GM12878 (cell line): ENCODE measurements around the gene IFNLR1.

Source experiments
- CTCF ChIP-seq, 3 experiments: IDR thresholded peaks in 2 of 3; conservative IDR thresholded peaks in 1 of 3; 2 replicates each; pipeline ENCODE4 v1.5.1; 2011; ENCODE audit warnings: low read depth in 3 of 3, low read length in 3 of 3, mild to moderate bottlenecking in 3 of 3, control low read depth in 2 of 3, moderate library complexity in 2 of 3, inconsistent platforms in 1 of 3, mixed read lengths in 1 of 3; ENCODE audit not compliant: control insufficient read depth in 2 of 3, insufficient read depth in 1 of 3; ENCODE audit errors: extremely low read depth in 1 of 3
- EZH2 ChIP-seq: IDR thresholded peaks from 2 replicates; pipeline ENCODE4 v1.6.1; 2012; ENCODE audit warnings: low read depth, mild to moderate bottlenecking, control low read depth, inconsistent platforms, low read length, borderline replicate concordance; ENCODE audit not compliant: control insufficient read depth
- MTA3 ChIP-seq: IDR thresholded peaks from 2 replicates; pipeline ENCODE4 v1.6.1; 2012; ENCODE audit warnings: low read length, inconsistent platforms, borderline replicate concordance
- POLR2A ChIP-seq: IDR thresholded peaks from 2 replicates; pipeline ENCODE4 v1.6.1; 2011; ENCODE audit warnings: low read depth, mild to moderate bottlenecking, low read length
- RAD21 ChIP-seq: IDR thresholded peaks from 2 replicates; pipeline ENCODE4 v1.6.1; 2011; ENCODE audit warnings: mild to moderate bottlenecking, low read depth, low read length, moderate library complexity; ENCODE audit not compliant: insufficient read depth
- SUZ12 ChIP-seq: fragments of 200-600 bp; sonication (generic); IDR thresholded peaks from one replicate; pipeline ENCODE4 v1.6.1; 2018; ENCODE audit warnings: antibody characterized with exemption, mild to moderate bottlenecking; ENCODE audit not compliant: unreplicated experiment
- ZNF207 ChIP-seq: fragments of 450-650 bp; IDR thresholded peaks from 2 replicates; pipeline ENCODE4 v1.6.1; 2014; ENCODE audit warnings: antibody characterized with exemption, mild to moderate bottlenecking, borderline replicate concordance
- TF ChIP-seq, protein P1 (sequence below): fragments of 450-650 bp; IDR thresholded peaks from 2 replicates; pipeline ENCODE4 v1.6.1; 2014; ENCODE audit warnings: mild to moderate bottlenecking

DNA sequence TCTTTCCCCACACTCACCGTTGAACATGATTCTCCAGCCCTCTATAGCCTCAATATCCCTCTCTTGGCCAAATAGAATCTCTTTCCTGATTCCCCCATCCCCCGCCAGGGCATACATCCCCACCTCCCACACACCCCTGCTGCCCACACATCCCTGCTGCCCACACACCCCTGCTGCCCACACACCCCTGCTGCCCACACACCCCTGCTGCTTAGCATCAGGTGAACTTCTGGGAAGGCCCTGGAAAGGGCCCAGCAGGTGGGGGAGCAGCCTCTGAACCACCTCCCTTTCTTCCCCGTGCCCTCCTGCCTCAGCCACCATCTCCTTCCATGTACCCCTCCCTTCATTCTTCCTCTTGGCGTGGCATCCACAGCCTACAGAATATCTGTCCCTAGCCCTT lies 15.9 kb upstream of the IFNLR1 start:
- TF ChIP-seq CTCF (IDR thresholded peaks at IDR 0.05 in 2 of 3, conservative IDR thresholded peaks at IDR 0.05 in 1 of 3; ENCODE audit: control insufficient read depth in 2 of 3, extremely low read depth in 1 of 3, insufficient read depth in 1 of 3, low read depth in 3 of 3, low read length in 3 of 3) (no peak), ZNF207 (no peak), SUZ12 (no peak), MTA3 (no peak), POLR2A (no peak), EZH2 (no peak), RAD21 (no peak)
- TF ChIP-seq, protein P1, sequence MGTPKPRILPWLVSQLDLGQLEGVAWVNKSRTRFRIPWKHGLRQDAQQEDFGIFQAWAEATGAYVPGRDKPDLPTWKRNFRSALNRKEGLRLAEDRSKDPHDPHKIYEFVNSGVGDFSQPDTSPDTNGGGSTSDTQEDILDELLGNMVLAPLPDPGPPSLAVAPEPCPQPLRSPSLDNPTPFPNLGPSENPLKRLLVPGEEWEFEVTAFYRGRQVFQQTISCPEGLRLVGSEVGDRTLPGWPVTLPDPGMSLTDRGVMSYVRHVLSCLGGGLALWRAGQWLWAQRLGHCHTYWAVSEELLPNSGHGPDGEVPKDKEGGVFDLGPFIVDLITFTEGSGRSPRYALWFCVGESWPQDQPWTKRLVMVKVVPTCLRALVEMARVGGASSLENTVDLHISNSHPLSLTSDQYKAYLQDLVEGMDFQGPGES, result no peak
